GM12864 (cell line): Measurements from ENCODE around the gene ZNF331.

Experiments used
- DNase-seq: peaks from one replicate; pipeline ENCODE4 v3.0.0-alpha.2; 2011; ENCODE audit warnings: low read depth
- H3K4me3 ChIP-seq: 2 replicates; pipeline ENCODE4 v1.5.1; 2011; ENCODE audit warnings: mild to moderate bottlenecking, low read depth, low read length, control low read depth
- CTCF ChIP-seq: IDR thresholded peaks from 2 replicates; pipeline ENCODE4 v1.5.1; 2011; ENCODE audit warnings: low read depth, mild to moderate bottlenecking, moderate library complexity, low read length, control low read depth, inconsistent platforms; ENCODE audit errors: missing control alignments

ZNF331 gene

GRCh38 chr19:53525922-53526321, 12.0 kb upstream of the ZNF331 start:
- no peak overlapping the region for H3K4me3 ChIP-seq
- no peak for TF ChIP-seq CTCF
- DNase-seq: no peak

DNA sequence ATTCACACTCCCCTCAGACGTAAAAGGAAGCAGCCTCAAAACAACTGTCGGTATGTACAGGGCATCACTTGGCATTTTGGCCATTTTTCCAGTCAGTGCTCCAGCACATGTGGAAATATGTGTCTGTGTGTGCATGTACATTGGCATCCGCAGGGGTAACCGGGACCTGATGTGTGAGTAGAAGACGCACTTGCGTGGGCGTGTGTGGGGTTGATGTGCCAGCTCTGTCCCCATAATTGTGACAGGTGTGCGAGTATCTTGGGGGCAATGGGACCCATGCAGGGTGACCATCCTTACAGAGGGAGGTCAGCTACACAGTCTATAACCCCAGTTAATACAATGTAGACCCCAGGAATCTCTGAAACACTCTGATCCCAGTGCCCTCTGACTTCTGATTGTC, 7.3 kb upstream of the ZNF331 start:
- H3K4me3 ChIP-seq: no peak overlapping the region
- DNase-seq: no peak
- no peak for TF ChIP-seq CTCF

- DNase-seq: no peak
- TF ChIP-seq CTCF: no peak
- H3K4me3 ChIP-seq: no peak overlapping the region
Measured at GRCh38 chr19:53531457-53531856, 6.5 kb upstream of the ZNF331 start.

DNA sequence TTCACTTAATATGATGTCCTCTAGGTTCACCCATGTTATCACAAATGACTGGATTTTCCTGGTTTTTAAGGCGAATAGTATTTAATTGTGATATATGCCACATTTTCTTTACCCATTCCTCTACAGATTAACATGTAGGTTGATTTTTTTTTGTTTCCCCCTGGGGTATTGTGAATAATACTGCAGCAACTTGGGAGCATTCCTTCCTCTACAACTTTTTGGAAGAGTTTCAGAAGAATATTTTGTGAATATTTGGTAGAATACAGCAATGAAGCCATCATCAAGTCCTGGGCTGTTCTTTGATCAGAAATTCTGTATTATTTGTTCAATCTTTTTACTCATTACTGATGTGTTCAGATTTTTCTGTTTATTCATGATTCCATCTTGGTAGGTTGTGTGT, 5.6 kb upstream of the ZNF331 start:
- DNase-seq: no peak
- TF ChIP-seq CTCF: no peak

GRCh38 chr19:53536225-53536548, 1.8 kb upstream of the ZNF331 start:
- DNase-seq: no peak
- H3K4me3 ChIP-seq: no peak overlapping the region
- no peak for TF ChIP-seq CTCF

More for the DNA sequence above, 5.6 kb upstream of the ZNF331 start:
- H3K4me3 ChIP-seq: no peak overlapping the region

GRCh38 chr19:53537121-53537520, 824 bp upstream of the ZNF331 start:
- no peak for DNase-seq
- no peak for TF ChIP-seq CTCF
- H3K4me3 ChIP-seq: peak overlapping the region; percentile 91

DNA sequence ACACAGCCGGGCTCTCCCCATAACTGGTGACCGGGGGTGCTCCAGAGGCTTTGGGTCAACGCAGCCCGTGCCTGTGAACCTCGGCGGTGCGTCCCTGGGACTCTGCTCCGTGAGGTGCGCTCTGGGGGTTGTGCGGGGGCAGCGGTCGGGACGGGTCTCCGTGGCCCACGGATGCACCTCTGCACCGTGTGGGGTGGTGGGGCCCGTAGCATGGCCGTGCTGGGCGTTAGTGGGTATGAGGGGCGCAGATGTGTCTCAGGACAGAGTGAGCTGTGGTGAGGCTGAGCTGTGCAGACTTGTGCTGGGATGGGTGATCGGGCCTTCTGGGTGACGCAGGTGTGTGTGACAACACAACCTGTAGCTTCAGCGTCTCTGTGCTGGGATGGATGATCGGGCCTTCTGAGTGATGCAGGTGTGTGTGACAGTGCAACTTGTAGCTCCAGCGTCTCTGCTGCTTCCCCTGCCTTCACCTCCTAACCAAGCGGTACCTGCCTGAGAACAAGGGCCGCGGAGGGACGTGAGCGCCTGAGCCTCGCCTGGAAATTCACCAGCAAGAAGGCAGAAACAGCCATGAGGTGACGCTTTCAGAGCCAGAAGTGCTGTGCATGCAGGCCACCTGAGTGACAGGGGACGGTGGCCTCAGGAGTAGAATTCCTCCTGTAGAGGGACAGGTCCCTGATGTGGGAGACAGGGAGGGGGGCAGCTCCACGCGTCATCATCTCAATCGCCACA, 599 bp downstream of the ZNF331 start:
- no peak for TF ChIP-seq CTCF
- no peak for DNase-seq
- peak overlapping the region; percentile 91 for H3K4me3 ChIP-seq
